KBM-7 (cell line): ENCODE results near the gene SSBP4.

Source experiments
- DNase-seq: peaks from one replicate; pipeline ENCODE4 v3.0.0-alpha.2; 2015
- in situ Hi-C: fragments of 300-500 bp; cut with MboI; formaldehyde crosslinking; loops from 2 replicates; pipeline ENCODE4 v1.14.3; 2020; ENCODE audit warnings: low sequenced_read_pairs, low pct_unique_long_range_greater_than_20kb, mixed read lengths

SSBP4 gene

GRCh38 chr19:18418029-18418482 is 1.1 kb upstream of the SSBP4 start:
- in situ Hi-C loops = no loop called here
- no peak for DNase-seq

GRCh38 chr19:18418483-18419194 is 559 bp upstream of the SSBP4 start:
- in situ Hi-C loops = no loop called here
- DNase-seq = no peak

GRCh38 chr19:18419699-18420460 is 682 bp downstream of the SSBP4 start:
- in situ Hi-C loops = no loop called here
- DNase-seq = no peak

GRCh38 chr19:18420930-18421329 is 1.7 kb downstream of the SSBP4 start:
- in situ Hi-C loops = no loop called here
- DNase-seq = no peak

GRCh38 chr19:18421371-18421959 is 2.3 kb downstream of the SSBP4 start:
- in situ Hi-C loops = no loop called here
- no peak for DNase-seq

- no peak for DNase-seq
- in situ Hi-C loops = no loop called here
These were observed 3.5 kb downstream of the SSBP4 start for GRCh38 chr19:18422530-18423191.

GRCh38 chr19:18423258-18424020 is 4.2 kb downstream of the SSBP4 start:
- DNase-seq = no peak
- in situ Hi-C loops = no loop called here

GRCh38 chr19:18424122-18424889 is 5.1 kb downstream of the SSBP4 start:
- in situ Hi-C loops = no loop called here
- DNase-seq = no peak

- in situ Hi-C loops = no loop called here
- no peak for DNase-seq
These were observed 5.8 kb downstream of the SSBP4 start for GRCh38 chr19:18424890-18425514.

- in situ Hi-C loops = no loop called here
- no peak for DNase-seq
These were observed 6.6 kb downstream of the SSBP4 start for GRCh38 chr19:18425515-18426415.

GRCh38 chr19:18426416-18426767 is 7.2 kb downstream of the SSBP4 start:
- no peak for DNase-seq
- in situ Hi-C loops = no loop called here

- DNase-seq = no peak
- in situ Hi-C loops = no loop called here
These were observed 8.0 kb downstream of the SSBP4 start for GRCh38 chr19:18427080-18427742.

GRCh38 chr19:18427743-18428113 is 8.5 kb downstream of the SSBP4 start:
- no peak for DNase-seq
- in situ Hi-C loops = no loop called here

- in situ Hi-C loops = no loop called here
- DNase-seq = no peak
These were observed 9.1 kb downstream of the SSBP4 start for GRCh38 chr19:18428173-18428786.

GRCh38 chr19:18428787-18429674 is 9.8 kb downstream of the SSBP4 start:
- in situ Hi-C loops = no loop called here
- no peak for DNase-seq
